Activated gamma-delta T cell (primary cell): ENCODE results near the gene FBXL14.
A peak's percentile ranks its signal among the peaks of the same experiment; 100 is the strongest.

Source experiments
- DNase-seq: peaks from one replicate; lab custom pipeline; 2025; lab: John Stamatoyannopoulos, UW
- total RNA-seq, 2 donors: gene quantifications; one replicate each; lab custom pipeline; 2026; lab: John Stamatoyannopoulos, UW

The FBXL14 gene
- 31.8 to 35.0 reads per million in 2 donors for total RNA-seq

GRCh38 chr12:1594261-1595025 is at the start of gene FBXL14:
Gene FBXL14, minus strand, starts transcription at chr12:1594581. Its CDS starts 515 bp downstream, at chr12:1594066.
- peak; percentile 83 for DNase-seq

- no peak for DNase-seq
Measured at GRCh38 chr12:1643905-1644533, 49.6 kb upstream of the FBXL14 start.

GRCh38 chr12:1643043-1643442 is 48.7 kb upstream of the FBXL14 start:
- no peak for DNase-seq

- DNase-seq, result no peak
Measured at GRCh38 chr12:1642513-1642912, 48.1 kb upstream of the FBXL14 start.

- DNase-seq, result no peak
Measured at GRCh38 chr12:1640328-1641234, 46.2 kb upstream of the FBXL14 start.

GRCh38 chr12:1639538-1639937 is 45.2 kb upstream of the FBXL14 start:
- DNase-seq, result no peak

- no peak for DNase-seq
Measured at GRCh38 chr12:1638203-1638602, 43.8 kb upstream of the FBXL14 start.

- no peak for DNase-seq
Measured at GRCh38 chr12:1635301-1636095, 41.1 kb upstream of the FBXL14 start.

GRCh38 chr12:1634590-1635191 is 40.3 kb upstream of the FBXL14 start:
- no peak for DNase-seq

- DNase-seq, result no peak
Measured at GRCh38 chr12:1634149-1634548, 39.8 kb upstream of the FBXL14 start.

GRCh38 chr12:1633459-1633858 is 39.1 kb upstream of the FBXL14 start:
- DNase-seq, result no peak

- no peak for DNase-seq
Measured at GRCh38 chr12:1632702-1633101, 38.3 kb upstream of the FBXL14 start.

GRCh38 chr12:1630827-1631591 is 36.6 kb upstream of the FBXL14 start:
- no peak for DNase-seq

- no peak for DNase-seq
Measured at GRCh38 chr12:1630133-1630826, 35.9 kb upstream of the FBXL14 start.

- no peak for DNase-seq
Measured at GRCh38 chr12:1629338-1630132, 35.2 kb upstream of the FBXL14 start.

GRCh38 chr12:1628666-1629337 is 34.4 kb upstream of the FBXL14 start, which contains the start of gene WNT5B:
Gene WNT5B, plus strand, starts transcription at chr12:1629231. Its CDS starts 2,124 bp downstream, at chr12:1631355.
- no peak for DNase-seq

GRCh38 chr12:1622406-1622805 is 28.0 kb upstream of the FBXL14 start:
- DNase-seq, result no peak

GRCh38 chr12:1620092-1620491 is 25.7 kb upstream of the FBXL14 start:
- DNase-seq, result no peak
